Fibroblast of peridontal ligament (primary cell): ENCODE measurements around the gene FAM180A.
A peak's percentile ranks its signal among the peaks of the same experiment; 100 is the strongest.

ENCODE experiments used
- DNase-seq: peaks from one replicate; pipeline ENCODE4 v3.0.0-alpha.2; 2010; ENCODE audit errors: extremely low read depth

The FAM180A gene

DNA sequence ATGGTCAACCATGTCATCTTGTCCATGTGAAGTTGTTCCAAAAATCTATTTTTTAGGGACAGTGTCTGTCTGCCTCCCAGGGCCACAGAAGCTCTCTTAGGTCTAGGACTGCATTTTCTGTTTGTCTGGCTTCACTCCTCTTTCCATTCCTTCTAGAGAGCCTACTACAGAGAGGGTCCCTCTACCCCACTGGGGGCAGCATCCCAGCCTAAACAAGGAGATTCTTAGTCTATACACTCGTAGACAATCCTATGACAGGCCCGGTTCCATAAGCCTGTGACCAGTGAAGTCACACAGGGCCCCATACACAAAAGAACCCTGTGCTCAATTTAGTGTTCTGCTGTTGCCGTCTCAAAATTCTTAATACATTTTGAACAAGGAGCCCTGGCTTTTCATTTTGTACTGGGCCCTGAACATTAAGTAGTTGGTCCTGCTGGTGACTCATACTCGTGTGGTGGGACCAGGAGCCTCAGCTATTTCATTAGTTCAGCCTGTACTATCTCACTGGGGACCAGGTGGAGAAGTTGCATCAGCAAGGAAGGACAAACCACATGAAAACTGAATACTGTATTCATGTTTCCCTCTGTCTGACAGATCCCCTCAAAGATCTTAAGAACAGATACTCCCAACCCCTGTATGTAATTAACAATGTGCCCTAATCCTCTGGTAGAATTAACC lies 23.5 kb upstream of the FAM180A start:
- DNase-seq: peak; percentile 48

DNA sequence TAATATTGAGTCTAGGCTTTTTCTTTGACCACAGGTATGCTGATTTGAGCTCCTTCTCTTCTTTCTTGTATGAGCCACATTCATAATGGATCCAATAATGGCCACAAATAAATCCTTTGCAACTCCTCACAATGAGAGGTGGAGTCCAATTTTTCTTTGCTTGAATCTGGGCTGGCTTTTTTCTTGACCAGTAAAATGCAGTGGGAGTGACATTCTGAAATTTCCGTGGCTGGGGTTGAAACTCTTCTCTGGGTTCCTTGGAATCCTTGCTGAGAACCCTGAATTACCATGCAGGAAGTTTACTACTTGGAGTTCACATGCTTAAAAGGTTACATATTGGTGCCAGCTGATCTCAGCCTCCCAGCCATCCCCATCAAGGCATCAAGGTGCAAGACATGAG lies 22.4 kb upstream of the FAM180A start:
- DNase-seq: no peak

DNA sequence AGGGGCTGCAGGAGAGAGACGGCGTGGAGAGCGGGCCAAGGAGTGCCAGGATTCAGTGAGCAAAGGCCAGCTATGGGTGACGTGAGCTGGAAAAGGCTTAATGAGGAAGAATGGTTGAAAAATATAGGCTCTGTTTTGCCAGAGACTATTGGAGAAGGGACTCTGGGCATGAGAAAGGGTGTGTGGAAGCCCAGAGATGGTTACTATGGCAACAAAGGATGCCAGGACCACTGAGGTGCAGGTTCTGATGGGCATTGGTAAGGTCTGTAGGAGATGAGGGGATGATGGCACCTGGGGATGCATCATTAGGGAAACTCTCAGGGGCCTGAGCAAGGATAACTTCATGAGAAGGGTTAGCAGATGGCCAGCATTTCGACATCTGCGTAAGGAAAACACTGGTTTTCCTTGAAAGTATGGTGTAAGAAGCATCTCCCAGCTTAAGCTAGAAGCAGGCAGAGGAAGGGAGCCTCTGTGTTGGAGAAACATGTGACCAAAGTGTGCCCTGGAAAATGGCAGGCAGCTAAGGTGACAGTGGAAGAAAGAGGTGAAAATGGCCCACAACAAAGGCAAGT lies 21.6 kb upstream of the FAM180A start:
- DNase-seq: peak; percentile 80

DNA sequence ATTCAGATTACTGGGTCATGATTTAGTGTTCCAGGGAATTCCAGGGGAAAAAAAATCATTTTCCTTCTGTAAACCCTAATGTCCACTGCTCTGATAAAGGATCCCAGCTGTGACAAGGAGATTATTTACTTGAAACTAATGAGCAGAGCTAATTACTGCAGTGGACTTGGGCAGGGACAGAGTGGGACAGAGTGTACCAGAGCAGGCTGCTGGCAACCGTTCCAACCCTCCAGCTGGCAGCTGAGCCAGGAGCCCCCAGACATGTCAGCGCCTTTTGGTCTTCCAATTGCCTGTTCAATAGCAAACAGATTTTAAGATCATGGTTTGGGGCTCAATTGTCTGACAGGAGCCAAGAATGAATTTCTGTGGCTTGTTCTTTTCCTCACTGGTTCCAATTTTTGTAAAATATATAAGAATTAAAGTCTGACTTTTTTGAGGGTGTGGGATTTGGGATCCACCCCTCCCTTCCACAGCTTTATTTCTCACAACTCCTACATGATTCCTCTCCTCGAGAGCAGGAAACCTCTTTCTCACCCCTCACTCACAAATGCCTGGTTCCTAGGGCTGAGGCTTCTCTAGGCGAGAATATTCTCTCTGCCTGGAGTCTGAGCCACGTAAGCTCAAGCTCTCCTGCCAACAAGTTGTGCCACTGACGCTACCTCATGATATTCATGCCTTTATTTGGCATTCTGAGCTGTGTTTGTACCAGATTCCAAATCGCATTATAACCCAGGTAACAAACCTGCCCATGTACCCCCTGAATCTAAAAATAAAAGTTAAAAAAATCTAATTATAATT lies 20.6 kb upstream of the FAM180A start:
- no peak for DNase-seq

DNA sequence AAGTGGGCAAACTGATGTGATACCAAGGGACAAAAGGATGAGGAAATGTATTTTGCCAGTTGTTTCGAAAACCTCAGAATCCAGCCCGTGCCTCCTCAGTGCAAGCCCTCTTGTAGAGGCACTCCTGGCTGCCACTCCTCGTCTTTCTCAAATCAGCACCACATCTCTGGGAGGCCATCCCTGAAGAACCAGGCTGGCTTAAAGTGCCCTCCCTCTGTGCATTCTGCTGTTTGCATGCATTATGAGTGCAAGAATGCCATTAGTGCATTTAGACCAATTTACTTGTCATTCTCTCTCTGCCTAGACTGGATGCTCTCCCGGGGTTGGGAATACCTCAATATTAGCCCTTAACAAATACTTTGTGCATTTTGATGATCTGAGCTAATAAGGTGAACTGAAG lies 19.9 kb upstream of the FAM180A start:
- no peak for DNase-seq

DNA sequence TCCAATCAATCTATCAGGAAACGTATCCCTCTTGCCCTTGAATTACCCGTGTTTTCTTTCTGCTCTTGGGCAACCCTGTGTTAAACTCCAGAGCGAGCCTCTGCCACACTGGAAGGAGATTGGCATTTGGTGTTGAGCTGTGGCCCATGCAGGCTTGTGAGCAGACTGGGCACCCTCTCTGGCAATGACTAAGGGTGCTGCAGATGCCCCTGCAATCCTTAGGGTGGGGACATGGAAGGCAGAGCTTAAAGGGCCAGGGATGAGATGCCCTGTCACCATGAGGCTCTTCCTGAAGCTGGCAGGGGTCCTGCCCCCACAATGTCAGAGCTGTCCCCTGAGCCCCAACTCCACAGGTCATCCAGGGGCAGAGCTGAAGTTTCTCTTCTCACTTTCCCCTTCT lies 19.5 kb upstream of the FAM180A start:
- DNase-seq: no peak

DNA sequence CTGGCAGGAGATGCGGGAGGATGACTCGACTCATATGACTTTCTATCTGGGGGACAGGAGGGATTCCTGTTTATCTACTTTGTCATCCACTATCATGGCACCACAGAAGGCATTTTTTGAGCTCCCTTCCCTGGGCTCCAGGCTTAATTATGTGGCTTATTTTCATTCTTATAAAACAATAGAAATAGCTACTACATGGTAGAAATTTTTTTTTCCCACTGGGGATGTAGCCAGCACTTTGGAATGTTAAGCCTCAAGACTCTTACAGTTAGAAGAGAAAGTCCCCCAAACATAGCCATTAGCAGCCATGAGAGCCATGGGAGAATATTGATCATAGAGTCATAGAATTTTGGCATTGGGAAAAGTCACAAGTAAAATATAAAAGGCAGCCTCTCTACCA lies 14.6 kb upstream of the FAM180A start:
- peak; percentile 67 for DNase-seq

- DNase-seq: peak; percentile 69
Measured at GRCh38 chr7:135761751-135762488, 13.3 kb upstream of the FAM180A start.

- DNase-seq: no peak
Measured at GRCh38 chr7:135759532-135759931, 10.9 kb upstream of the FAM180A start.

- peak; percentile 65 for DNase-seq
Measured at GRCh38 chr7:135758531-135758932, 9.9 kb upstream of the FAM180A start.

GRCh38 chr7:135757719-135758411 lies 9.3 kb upstream of the FAM180A start:
- DNase-seq: peak; percentile 81

GRCh38 chr7:135756191-135756590 lies 7.6 kb upstream of the FAM180A start:
- DNase-seq: no peak

- no peak for DNase-seq
Measured at GRCh38 chr7:135755351-135755753, 6.7 kb upstream of the FAM180A start.

GRCh38 chr7:135753616-135754413 lies 5.2 kb upstream of the FAM180A start:
- DNase-seq: no peak

DNA sequence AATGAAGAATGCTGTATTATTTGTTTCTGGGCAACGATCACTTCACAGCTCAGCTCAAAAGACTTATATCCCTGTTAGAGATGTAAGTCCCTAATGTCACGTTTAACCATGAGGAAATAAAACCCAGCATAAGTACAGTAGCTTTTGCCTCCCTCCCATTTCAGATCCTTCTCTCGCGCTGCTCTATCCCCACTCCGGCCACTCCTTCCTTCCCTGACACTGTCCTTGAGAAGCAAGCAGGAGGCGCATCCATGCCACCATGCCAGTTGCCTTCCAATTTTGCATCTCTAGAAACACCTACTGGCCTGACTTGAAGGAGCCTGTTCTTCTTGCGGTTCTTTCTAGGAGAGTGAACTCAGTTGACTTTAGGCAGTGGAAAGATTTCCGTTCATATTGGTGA lies 1.2 kb downstream of the FAM180A start:
- DNase-seq: no peak

DNA sequence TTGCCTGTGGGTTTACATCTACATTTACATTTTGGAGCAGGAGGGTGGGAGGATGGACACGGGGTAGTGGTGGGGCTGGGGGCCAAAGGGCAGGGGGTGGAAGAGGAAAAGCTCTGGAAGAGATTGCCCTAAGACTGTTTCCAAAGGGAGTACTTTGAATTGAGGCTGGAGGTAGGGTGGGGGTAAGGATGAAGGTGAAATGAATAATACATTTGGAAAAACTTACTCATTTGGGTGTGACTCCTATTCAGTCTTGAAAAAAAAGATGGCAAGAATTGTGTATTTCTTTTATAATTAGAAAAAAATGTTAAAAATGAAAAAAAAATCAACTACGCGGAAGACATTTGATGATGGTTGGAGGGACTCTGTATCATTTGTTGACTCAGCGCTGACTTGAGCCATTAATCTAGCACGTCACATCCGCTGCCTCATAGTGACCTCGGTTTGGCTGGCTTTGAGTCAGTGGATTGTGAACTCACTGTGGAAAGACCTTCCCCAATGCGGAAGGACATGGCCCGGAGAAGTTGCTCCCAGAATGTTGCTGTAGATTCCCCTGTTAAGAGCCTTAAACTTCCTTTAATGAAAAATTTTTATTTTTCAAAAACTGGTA lies 2.8 kb downstream of the FAM180A start:
- peak; percentile 97 for DNase-seq

DNA sequence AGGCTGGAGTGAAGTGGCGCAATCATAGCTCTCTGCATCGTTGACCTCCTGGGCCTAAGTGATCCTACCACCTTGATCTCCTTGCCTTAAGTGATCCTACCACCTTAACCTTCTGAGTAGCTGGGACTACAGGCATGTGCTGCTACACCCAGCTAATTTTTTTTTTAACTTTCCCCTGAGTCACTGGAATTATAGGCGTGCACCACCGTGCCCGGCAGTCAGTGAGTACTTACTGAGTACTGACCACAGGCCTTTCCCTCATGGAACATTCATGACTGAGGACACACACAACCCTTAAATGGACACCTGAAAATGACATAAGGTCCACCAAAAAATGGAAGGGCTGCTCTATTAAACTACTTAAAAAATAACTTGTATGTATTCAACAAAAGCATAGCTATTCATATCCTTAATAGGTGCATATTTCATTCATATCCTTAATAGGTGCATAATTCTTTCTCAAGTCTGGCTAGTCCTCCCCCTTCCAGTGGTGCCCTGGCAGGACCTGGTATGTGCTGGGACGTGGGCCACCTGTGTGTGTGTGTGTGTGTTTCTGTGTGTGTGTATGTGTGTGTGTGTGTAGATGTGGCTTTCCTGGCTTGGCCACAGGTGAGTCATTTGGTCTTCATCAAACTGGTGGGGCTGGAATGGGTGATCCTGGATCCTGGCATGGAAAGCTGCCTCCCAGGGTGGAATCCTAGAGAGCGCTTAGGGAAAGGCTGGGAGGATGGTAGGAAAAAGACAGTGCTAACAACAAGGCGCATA lies 3.5 kb downstream of the FAM180A start:
- peak; percentile 72 for DNase-seq

DNA sequence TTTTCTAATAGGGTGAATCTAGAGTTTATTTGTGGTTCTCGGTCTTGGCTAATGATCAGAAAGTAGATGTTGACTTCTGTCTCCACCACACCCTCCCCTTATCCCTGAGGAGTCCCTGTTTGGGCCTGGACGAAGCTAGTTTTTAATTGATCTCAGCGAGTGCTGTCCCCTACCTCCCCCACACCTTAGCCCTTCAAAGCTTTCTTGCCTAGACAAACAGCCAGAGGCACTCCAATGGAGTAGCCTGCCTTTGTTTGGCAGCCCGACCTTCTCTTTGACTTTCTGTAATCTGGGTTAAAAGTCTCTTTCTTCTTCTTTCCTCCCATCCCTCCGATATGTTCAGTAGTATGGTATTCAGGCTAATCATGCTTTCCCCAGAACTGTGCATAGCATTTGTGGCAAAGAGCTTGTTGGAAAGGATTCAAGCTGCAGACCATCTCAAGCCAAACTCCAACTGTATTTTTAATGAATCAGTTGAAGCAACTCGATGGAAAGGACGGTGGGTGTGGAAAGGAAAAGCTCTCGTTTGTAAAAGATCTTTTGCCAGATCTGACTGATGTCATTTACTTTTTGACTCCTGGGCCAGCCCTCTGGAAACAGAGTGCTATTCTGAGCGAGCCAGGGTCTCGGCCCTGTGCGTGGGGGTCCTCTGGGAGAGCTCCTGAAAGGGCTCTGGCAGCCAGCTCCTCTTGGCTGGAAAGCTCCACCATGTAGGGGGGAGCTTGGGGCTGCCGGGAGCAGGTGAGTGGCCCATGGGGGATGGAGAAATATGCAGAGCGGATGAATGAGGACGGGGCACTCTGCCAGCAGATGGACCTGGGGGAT lies 4.5 kb downstream of the FAM180A start:
- DNase-seq: peak; percentile 96

DNA sequence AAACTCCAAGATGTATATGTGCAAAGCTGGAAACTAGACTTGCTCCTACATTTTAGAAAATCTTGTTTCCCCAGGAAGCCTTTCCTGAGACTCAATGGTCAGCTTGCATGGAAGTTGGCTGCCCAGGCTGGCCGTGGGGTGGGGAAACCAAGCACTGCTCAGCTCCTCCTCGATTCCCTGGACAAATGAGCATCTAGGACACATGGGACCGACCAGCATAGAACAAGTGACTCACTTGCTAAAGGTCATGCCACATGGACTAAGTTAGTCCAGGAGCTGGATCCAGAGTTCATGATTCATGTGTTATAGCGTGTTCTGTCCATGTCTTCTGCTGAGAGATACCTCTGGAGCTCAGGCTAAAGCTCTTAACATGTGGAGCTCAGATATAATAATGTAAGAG lies 6.2 kb downstream of the FAM180A start:
- DNase-seq: no peak
